ENCODE measurements around the gene GSK3B.

Gene GSK3B

GRCh38 chr3:119884161-119884557 is 210.1 kb downstream of the GSK3B start:
- H3K4me3 ChIP-seq (replicated peaks in 1 of 2; ENCODE audit: low read depth in 2 of 2, low read length in 2 of 2), result no peak overlapping the region
- TF ChIP-seq, protein P1, sequence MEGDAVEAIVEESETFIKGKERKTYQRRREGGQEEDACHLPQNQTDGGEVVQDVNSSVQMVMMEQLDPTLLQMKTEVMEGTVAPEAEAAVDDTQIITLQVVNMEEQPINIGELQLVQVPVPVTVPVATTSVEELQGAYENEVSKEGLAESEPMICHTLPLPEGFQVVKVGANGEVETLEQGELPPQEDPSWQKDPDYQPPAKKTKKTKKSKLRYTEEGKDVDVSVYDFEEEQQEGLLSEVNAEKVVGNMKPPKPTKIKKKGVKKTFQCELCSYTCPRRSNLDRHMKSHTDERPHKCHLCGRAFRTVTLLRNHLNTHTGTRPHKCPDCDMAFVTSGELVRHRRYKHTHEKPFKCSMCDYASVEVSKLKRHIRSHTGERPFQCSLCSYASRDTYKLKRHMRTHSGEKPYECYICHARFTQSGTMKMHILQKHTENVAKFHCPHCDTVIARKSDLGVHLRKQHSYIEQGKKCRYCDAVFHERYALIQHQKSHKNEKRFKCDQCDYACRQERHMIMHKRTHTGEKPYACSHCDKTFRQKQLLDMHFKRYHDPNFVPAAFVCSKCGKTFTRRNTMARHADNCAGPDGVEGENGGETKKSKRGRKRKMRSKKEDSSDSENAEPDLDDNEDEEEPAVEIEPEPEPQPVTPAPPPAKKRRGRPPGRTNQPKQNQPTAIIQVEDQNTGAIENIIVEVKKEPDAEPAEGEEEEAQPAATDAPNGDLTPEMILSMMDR (IDR thresholded peaks at IDR 0.05; ENCODE audit: low read depth, low read length), result no peak
- no peak for DNase-seq (ENCODE audit: low read depth in 2 of 2)

GRCh38 chr3:119883461-119884160 is 210.6 kb downstream of the GSK3B start:
- no peak for DNase-seq (ENCODE audit: low read depth in 2 of 2)
- no peak overlapping the region for H3K4me3 ChIP-seq (replicated peaks in 1 of 2; ENCODE audit: low read depth in 2 of 2, low read length in 2 of 2)
- TF ChIP-seq, protein P1 (IDR thresholded peaks at IDR 0.05; ENCODE audit: low read depth, low read length), result no peak

GRCh38 chr3:119880966-119881365 is 213.3 kb downstream of the GSK3B start:
- peak in 1 of 2 donors; percentile 39 for DNase-seq (ENCODE audit: low read depth in 2 of 2)
- TF ChIP-seq, protein P1 (IDR thresholded peaks at IDR 0.05; ENCODE audit: low read depth, low read length), result no peak
- H3K4me3 ChIP-seq (replicated peaks in 1 of 2; ENCODE audit: low read depth in 2 of 2, low read length in 2 of 2), result no peak overlapping the region

DNA sequence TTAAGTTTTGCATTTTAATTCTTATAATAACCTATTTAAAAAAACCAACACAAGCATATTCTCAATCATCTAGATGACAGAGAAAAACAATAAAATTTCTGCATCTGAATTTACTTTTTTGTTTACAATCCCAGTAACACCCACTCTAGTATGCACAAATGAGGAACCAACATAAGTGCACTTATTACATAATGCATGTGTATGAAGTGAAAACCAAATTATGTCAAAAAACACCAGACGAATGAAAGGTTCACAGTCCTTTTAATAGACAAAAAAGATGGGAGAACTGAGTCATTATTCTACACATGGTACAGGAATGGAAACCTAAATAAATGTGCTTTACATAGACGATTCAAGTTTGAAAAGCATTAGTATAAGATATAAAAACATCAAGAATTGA is 220.6 kb downstream of the GSK3B start:
- no peak for DNase-seq (ENCODE audit: low read depth in 2 of 2)
- TF ChIP-seq, protein P1 (IDR thresholded peaks at IDR 0.05; ENCODE audit: low read depth, low read length), result no peak
- no peak overlapping the region for H3K4me3 ChIP-seq (replicated peaks in 1 of 2; ENCODE audit: low read depth in 2 of 2, low read length in 2 of 2)

DNA sequence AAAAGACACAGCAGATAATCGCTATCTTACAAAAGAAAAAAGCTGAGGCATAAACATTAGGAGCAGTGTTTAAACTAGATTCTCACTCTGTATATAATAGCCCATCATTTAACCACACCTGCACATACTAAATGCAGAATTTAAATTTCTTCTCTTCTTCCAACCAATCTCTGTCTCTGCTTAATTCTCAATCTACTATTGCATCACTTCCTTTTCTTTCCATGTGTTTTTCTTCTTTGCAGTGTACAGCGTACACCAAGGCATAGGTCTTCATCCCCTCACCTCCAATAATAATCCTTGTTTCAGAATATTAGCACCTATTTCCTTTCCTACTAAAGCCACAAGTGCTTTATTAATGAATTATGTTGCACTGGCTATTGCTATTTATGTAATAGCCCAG is 221.5 kb downstream of the GSK3B start:
- TF ChIP-seq, protein P1 (IDR thresholded peaks at IDR 0.05; ENCODE audit: low read depth, low read length), result no peak
- no peak for DNase-seq (ENCODE audit: low read depth in 2 of 2)
- H3K4me3 ChIP-seq (replicated peaks in 1 of 2; ENCODE audit: low read depth in 2 of 2, low read length in 2 of 2), result no peak overlapping the region

GRCh38 chr3:119871571-119871970 is 222.7 kb downstream of the GSK3B start:
- DNase-seq (ENCODE audit: low read depth in 2 of 2), result no peak
- H3K4me3 ChIP-seq (replicated peaks in 1 of 2; ENCODE audit: low read depth in 2 of 2, low read length in 2 of 2), result no peak overlapping the region
- TF ChIP-seq, protein P1 (IDR thresholded peaks at IDR 0.05; ENCODE audit: low read depth, low read length), result no peak

DNA sequence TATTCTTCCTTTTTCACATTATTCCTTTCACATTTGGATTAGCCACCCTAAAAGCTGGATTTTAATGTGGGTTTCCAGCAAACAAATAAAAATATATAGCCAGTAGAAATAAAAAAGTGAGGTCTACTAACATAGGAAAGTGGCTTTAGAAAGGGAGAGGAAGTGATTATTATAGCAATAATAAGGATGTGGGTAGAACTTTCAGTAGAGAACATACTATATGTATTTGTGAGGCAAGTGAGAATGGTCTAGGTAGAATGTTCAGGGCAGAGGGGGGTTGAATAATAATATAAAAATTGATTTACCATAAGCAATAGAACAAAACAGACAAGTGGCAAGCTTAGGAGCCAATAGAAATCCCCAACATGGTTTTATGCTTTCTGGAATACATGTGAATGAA is 223.7 kb downstream of the GSK3B start:
- TF ChIP-seq, protein P1 (IDR thresholded peaks at IDR 0.05; ENCODE audit: low read depth, low read length), result no peak
- H3K4me3 ChIP-seq (replicated peaks in 1 of 2; ENCODE audit: low read depth in 2 of 2, low read length in 2 of 2), result no peak overlapping the region
- DNase-seq (ENCODE audit: low read depth in 2 of 2), result no peak

Measured in cardiac fibroblast (primary cell).